ENCODE data around the gene LSM7.
"Not testable (repeated sequence)": the region's sequence is repeated elsewhere in the genome, so short reads cannot be mapped to it uniquely, and the experiment has no call there.

LSM7 gene

DNA sequence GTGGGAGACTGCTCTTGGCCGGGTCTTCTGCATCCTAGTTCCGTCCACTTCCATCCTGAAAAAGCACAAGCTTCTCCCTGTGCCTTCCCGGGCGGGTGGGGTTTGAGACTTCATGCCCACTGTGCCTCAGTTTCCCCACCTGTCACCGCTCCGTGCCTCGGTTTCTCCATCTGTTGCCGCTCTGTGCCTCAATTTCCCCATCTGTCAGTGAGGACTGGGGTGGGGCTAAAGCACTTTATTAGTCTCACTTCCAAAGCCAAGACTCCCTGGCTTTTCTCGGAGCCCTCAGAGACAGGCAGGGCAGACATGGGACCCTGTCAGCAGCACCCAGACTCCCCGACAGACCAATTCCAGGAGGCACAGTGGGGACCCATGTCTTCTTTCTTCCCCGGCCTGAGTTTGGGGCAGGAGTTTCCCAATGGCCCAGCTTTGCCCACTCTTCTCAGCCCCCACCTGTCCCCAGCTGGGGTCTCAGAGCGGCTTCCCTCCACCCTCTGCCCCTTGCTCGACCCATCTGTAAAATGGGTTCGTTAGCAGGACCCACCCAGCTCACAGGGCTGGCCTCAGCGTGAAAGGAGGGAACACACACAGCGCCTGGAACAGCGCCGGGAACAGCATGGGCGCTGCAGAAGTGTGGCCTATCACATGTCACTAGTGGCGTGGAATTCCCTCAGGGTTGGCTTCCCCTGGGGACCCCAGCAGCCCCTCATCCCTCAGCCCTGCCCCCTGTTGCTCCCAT is 41.8 kb downstream of the LSM7 start:
- DNase-seq (ENCODE audit: low read depth, low spot score), result no peak
- H3K27ac ChIP-seq, result no peak overlapping the region
- H3K4me3 ChIP-seq, result no peak overlapping the region
- no peaks in the 10 kb centered on the region for H3K36me3 ChIP-seq (ENCODE audit: insufficient read depth, low read length)
- H3K9ac ChIP-seq (ENCODE audit: insufficient read length), result no peak overlapping the region
- H3K9me3 ChIP-seq (ENCODE audit: low read depth, low read length), result no peaks in the 10 kb centered on the region
- TF ChIP-seq FOXP2 (optimal IDR thresholded peaks at IDR 0.05; ENCODE audit: control extremely low read depth, extremely low read length, insufficient read depth), result no peak
- TF ChIP-seq EZH2 (IDR thresholded peaks at IDR 0.05), result no peak
- TF ChIP-seq POLR2AphosphoS5 (IDR thresholded peaks at IDR 0.05; ENCODE audit: borderline replicate concordance, low read depth, low read length), result no peak

DNA sequence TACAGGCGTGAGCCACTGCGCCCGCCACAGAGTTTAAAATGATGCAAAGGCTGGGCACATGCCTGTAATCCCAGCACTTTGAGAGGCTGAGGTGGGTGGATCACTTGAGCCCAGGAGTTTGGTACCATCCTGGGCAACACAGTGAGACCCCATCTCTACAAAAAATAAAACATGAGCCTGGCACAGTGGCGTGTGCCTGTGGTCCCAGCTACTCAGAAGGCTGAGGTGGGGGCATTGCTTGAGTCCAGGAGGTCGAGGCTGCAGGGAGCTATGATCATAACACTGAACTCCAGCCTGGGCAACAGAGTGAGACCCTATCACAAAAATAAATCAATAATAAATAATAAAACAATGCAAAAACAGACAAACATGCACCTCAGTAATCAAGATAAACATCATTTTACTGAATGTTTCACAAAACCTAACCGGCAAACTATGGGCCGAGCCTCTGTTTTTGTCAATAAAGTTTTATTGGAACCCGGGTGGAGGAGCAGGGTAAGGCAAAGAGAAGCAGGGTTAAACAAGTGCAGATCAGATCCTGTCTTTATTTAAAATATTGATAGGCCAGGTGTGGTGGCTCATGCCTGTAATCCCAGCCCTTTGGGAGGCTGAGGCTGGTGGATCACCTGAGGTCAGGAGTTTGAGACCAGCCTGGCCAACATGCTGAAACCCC is 44.4 kb downstream of the LSM7 start:
- no peak for DNase-seq (ENCODE audit: low read depth, low spot score)
- no peak overlapping the region for H3K9ac ChIP-seq (ENCODE audit: insufficient read length)
- H3K9me3 ChIP-seq (ENCODE audit: low read depth, low read length), result no peaks in the 10 kb centered on the region
- no peaks in the 10 kb centered on the region for H3K36me3 ChIP-seq (ENCODE audit: insufficient read depth, low read length)
- TF ChIP-seq FOXP2 (optimal IDR thresholded peaks at IDR 0.05; ENCODE audit: control extremely low read depth, extremely low read length, insufficient read depth) (no peak), EZH2 (IDR thresholded peaks at IDR 0.05) (no peak), POLR2AphosphoS5 (IDR thresholded peaks at IDR 0.05; ENCODE audit: borderline replicate concordance, low read depth, low read length) (no peak)
- H3K27ac ChIP-seq, result no peak overlapping the region
- H3K4me3 ChIP-seq, result no peak overlapping the region

DNA sequence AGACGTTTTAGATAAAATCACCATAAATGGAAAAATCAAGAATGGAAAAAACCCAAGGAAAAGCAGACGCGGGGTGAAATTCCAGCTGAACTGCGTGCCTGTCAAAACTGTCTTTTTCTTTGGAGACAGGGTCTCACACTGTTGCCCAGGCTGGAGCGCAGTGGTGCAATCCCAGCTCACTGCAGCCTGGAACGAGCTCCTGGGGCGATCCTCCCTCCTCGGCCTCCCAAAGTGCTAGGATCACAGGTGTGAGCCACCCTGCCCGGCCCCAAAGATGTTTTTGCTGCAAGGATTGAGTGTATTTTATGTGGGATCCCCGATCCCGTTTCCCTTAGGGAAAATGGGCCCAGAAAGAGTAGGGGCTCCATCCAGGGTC is 45.5 kb downstream of the LSM7 start:
- no peak for DNase-seq (ENCODE audit: low read depth, low spot score)
- no peak overlapping the region for H3K4me3 ChIP-seq
- H3K27ac ChIP-seq, result no peak overlapping the region
- TF ChIP-seq POLR2AphosphoS5 (IDR thresholded peaks at IDR 0.05; ENCODE audit: borderline replicate concordance, low read depth, low read length) (no peak), EZH2 (IDR thresholded peaks at IDR 0.05) (no peak), FOXP2 (optimal IDR thresholded peaks at IDR 0.05; ENCODE audit: control extremely low read depth, extremely low read length, insufficient read depth) (no peak)
- no peak overlapping the region for H3K9ac ChIP-seq (ENCODE audit: insufficient read length)
- H3K9me3 ChIP-seq (ENCODE audit: low read depth, low read length), result no peaks in the 10 kb centered on the region
- no peaks in the 10 kb centered on the region for H3K36me3 ChIP-seq (ENCODE audit: insufficient read depth, low read length)

DNA sequence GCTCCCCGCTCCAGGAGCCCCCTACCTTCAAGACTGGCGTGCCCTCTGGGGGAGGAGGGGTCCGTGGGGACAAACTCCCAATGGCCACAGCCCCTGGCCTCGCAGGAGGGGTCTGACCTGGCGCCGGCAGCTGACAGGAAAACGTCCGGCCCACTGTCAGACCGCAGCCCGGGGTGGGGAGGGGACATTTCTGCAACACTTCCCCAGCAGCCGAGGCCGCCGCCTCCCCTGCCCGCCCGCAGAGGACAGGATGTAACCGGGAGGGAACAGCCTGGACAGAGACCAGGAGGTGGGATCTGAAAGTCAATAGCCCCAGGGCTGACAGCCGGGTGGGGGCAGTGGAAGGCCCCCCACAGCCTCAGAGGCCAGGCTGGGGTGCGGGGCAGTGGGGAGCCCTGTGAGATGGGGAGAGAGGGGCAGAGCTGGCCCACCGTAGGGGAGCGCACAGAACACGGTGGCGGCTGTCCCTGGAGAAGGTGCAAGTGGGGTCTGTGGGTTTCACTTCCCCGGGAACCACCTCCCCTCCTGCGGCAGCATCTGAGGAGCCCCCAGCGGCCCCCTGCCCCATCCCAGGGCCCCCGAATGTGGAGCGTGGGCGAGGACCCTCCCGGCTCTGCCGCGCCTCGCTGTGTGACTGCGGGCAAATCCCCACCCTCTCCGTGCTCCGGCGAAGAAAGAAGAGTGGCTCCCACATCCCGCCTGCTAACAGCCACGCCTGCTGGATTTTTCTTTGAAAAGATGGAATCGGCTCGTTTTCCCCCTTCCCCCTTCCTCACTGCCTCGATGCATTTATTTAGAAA is 46.1 kb downstream of the LSM7 start, which contains the start of gene PEAK3:
PEAK3 (minus strand) TSS at position 114 of the 800 bp plus-strand sequence. CDS start 1,244 bp downstream, outside the sequence.
- Histone ChIP-seq H3K9me3 (ENCODE audit: low read depth, low read length) (no peaks in the 10 kb centered on the region), H3K9ac (ENCODE audit: insufficient read length) (no peak within 1 kb of the TSS), H3K36me3 (ENCODE audit: insufficient read depth, low read length) (no peaks in the 10 kb centered on the region), H3K4me3 (no peak within 1 kb of the TSS), H3K27ac (no peak within 1 kb of the TSS)
- no peak for DNase-seq (ENCODE audit: low read depth, low spot score)
- TF ChIP-seq FOXP2 (optimal IDR thresholded peaks at IDR 0.05; ENCODE audit: control extremely low read depth, extremely low read length, insufficient read depth), result no peak
- no peak for TF ChIP-seq POLR2AphosphoS5 (IDR thresholded peaks at IDR 0.05; ENCODE audit: borderline replicate concordance, low read depth, low read length)
- TF ChIP-seq EZH2 (IDR thresholded peaks at IDR 0.05), result no peak

DNA sequence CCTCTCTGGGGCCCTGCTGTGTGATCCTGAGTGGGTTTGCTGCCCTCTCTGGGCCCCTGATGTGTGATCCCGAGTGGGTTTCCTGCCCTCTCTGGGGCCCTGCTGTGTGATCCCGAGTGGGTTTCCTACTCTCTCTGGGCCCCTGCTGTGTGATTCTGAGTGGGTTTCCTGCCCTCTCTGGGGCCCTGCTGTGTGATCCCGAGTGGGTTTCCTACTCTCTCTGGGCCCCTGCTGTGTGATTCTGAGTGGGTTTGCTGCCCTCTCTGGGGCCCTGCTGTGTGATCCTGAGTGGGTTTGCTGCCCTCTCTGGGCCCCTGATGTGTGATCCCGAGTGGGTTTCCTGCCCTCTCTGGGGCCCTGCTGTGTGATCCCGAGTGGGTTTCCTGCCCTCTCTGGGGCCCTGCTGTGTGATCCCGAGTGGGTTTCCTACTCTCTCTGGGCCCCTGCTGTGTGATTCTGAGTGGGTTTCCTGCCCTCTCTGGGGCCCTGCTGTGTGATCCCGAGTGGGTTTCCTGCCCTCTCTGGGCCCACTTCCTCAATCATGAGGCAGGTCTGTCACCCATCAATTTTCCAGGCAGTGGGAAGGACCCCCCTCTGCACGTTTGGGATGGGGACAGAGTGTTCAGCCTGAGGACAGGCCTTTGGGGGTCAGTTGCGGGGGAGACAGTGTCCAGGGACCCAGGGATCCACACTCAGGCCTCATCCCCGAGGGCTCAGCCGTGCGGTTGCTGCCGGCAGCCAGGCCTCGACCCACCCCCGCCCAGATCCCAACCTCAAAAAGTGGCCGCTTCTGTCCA is 46.9 kb downstream of the LSM7 start:
- not testable (repeated sequence) for H3K36me3 ChIP-seq (ENCODE audit: insufficient read depth, low read length); H3K4me3 ChIP-seq; DNase-seq (ENCODE audit: low read depth, low spot score); H3K9ac ChIP-seq (ENCODE audit: insufficient read length); H3K27ac ChIP-seq; H3K9me3 ChIP-seq (ENCODE audit: low read depth, low read length)

DNA sequence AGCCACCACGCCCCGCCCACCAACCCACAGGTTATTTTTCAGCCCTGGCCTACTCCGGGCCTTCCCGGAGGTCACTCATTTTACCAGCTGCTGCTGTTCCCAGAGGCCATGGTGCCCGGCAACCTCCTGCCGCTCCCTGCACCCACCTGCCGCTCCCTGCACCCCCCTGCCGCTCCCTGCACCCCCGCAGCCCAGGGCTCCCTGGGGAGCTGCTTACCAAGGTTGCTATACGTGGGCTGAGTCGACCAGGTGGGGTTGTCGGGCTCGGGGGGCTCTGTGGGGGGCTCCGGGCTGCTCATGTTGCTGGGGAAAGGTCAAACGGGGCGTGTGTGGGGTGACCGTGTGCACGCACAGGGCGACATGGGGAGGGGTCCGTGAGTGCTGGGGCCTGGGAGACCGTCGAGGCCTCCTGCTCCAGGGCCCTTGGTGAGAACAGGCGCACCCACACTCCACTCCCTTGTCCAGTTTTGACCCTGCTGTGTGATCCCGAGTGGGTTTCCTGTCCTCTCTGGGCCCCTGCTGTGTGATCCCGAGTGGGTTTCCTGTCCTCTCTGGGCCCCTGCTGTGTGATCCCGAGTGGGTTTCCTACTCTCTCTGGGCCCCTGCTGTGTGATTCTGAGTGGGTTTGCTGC is 47.6 kb downstream of the LSM7 start:
- H3K9me3 ChIP-seq (ENCODE audit: low read depth, low read length), result no peaks in the 10 kb centered on the region
- no peak overlapping the region for H3K9ac ChIP-seq (ENCODE audit: insufficient read length)
- TF ChIP-seq FOXP2 (optimal IDR thresholded peaks at IDR 0.05; ENCODE audit: control extremely low read depth, extremely low read length, insufficient read depth), result no peak
- no peak for TF ChIP-seq EZH2 (IDR thresholded peaks at IDR 0.05)
- no peak for TF ChIP-seq POLR2AphosphoS5 (IDR thresholded peaks at IDR 0.05; ENCODE audit: borderline replicate concordance, low read depth, low read length)
- H3K27ac ChIP-seq, result no peak overlapping the region
- H3K4me3 ChIP-seq, result no peak overlapping the region
- DNase-seq (ENCODE audit: low read depth, low spot score), result no peak
- H3K36me3 ChIP-seq (ENCODE audit: insufficient read depth, low read length), result no peaks in the 10 kb centered on the region; the same call in 1 of the 2 replicates

DNA sequence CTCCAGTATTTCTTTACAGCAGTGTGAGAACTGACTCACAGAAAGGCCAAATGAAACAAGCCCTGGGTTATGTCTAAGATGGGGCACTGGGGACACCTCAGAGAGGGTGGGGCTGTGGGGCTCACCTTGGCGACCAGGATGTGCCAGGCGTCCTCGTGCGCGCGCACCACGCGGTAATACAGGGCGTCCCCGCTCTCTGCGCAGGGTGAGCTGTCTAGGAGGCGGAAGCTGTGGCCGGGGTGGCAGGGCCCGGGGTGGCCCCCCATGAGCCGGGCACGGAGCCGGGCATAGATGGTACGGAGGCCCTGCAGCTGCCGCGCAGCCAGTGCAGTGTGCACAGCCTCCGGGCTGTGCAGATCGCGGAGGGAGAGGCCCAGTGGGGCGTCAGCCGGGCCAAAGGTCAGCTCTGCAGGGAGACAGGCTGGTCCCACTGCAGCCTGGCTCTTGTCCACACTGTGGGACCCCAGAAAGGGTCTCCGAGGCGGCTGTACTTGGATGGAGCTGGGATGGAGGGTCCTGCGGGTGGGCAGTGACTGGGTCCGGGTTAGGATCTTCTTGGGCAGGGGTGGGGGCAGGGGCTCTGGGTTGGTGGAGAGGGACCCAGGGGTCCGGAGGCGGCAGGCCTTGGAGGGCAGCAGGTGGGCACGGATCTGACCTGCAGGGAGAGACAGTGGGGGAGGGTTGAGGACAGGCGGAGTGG is 49.8 kb downstream of the LSM7 start:
- H3K27ac ChIP-seq, result no peak overlapping the region
- no peaks in the 10 kb centered on the region for H3K9me3 ChIP-seq (ENCODE audit: low read depth, low read length)
- H3K9ac ChIP-seq (ENCODE audit: insufficient read length), result no peak overlapping the region
- no peak for DNase-seq (ENCODE audit: low read depth, low spot score)
- peaks cover 9% of the 10 kb centered on the region; the same call in 1 of the 2 replicates for H3K36me3 ChIP-seq (ENCODE audit: insufficient read depth, low read length)
- H3K4me3 ChIP-seq, result no peak overlapping the region
- no peak for TF ChIP-seq FOXP2 (optimal IDR thresholded peaks at IDR 0.05; ENCODE audit: control extremely low read depth, extremely low read length, insufficient read depth)
- TF ChIP-seq EZH2 (IDR thresholded peaks at IDR 0.05), result no peak
- TF ChIP-seq POLR2AphosphoS5 (IDR thresholded peaks at IDR 0.05; ENCODE audit: borderline replicate concordance, low read depth, low read length), result no peak

All from SK-N-MC (cell line).